SU-DHL-6 (cell line): Measurements from ENCODE around the gene PIGC.

Source experiments
- H2AFZ ChIP-seq: fragments of 200-600 bp; sonication (generic); 2 replicates; pipeline ENCODE4 v1.6.1; 2014; ENCODE audit warnings: low read depth, mild to moderate bottlenecking, moderate library complexity, mixed read lengths, antibody characterized with exemption, low read length; ENCODE audit not compliant: severe bottlenecking
- H3F3A ChIP-seq: fragments of 200-600 bp; shearing (Covaris generic); 2 replicates; pipeline ENCODE4 v1.6.0; 2016; ENCODE audit warnings: antibody characterized with exemption, mild to moderate bottlenecking; ENCODE audit not compliant: insufficient read depth
- H3K27ac ChIP-seq: fragments of 200-600 bp; sonication (generic); 2 replicates; pipeline ENCODE4 v1.5.1; 2016; ENCODE audit warnings: low read depth, mild to moderate bottlenecking, low read length, moderate library complexity, mixed read lengths
- H3K27me3 ChIP-seq: fragments of 200-600 bp; sonication (generic), shearing (Covaris generic); 2 replicates; pipeline ENCODE4 v1.6.0; 2014; ENCODE audit warnings: mild to moderate bottlenecking, low read length
- H3K36me3 ChIP-seq: fragments of 200-600 bp; sonication (generic); 2 replicates; pipeline ENCODE4 v1.6.1; 2014; ENCODE audit warnings: mild to moderate bottlenecking, low read length, mixed read lengths
- H3K4me2 ChIP-seq: fragments of 300-600, 200-600 bp; shearing (Covaris generic), sonication (generic); 2 replicates; pipeline ENCODE4 v1.6.0; 2014; ENCODE audit warnings: low read length, low read depth, mild to moderate bottlenecking; ENCODE audit not compliant: poor library complexity, severe bottlenecking
- H3K4me3 ChIP-seq: fragments of 200-600 bp; sonication (generic); 2 replicates; pipeline ENCODE4 v1.5.1; 2014; ENCODE audit warnings: antibody characterized with exemption, low read length, mild to moderate bottlenecking, mixed read lengths; ENCODE audit not compliant: insufficient read depth, poor library complexity, severe bottlenecking
- H3K79me2 ChIP-seq: fragments of 200-600 bp; sonication (generic); 2 replicates; pipeline ENCODE4 v1.6.1; 2014; ENCODE audit warnings: mild to moderate bottlenecking, low read length, moderate library complexity; ENCODE audit not compliant: insufficient read depth
- H3K9ac ChIP-seq: fragments of 200-600 bp; sonication (generic); 2 replicates; pipeline ENCODE4 v1.7.0; 2014; ENCODE audit warnings: mild to moderate bottlenecking, low read length
- H3K9me2 ChIP-seq: fragments of 200-600 bp; sonication (generic); replicated peaks from 2 replicates; pipeline ENCODE4 v1.6.1; 2014; ENCODE audit warnings: low read length; ENCODE audit not compliant: insufficient read depth
- H3K9me3 ChIP-seq: fragments of 200-600 bp; sonication (generic); 2 replicates; pipeline ENCODE4 v1.6.1; 2014; ENCODE audit warnings: low read length, mixed read lengths; ENCODE audit not compliant: insufficient read depth
- H4K20me1 ChIP-seq: fragments of 200-600 bp; sonication (generic); 2 replicates; pipeline ENCODE4 v1.6.1; 2014; ENCODE audit warnings: low read depth, mild to moderate bottlenecking, antibody characterized with exemption, low read length, moderate library complexity, mixed read lengths
- EZH2phosphoT487 ChIP-seq: fragments of 200-600 bp; sonication (generic), shearing (Covaris generic); conservative IDR thresholded peaks from 2 replicates; pipeline ENCODE4 v1.6.1; 2018; ENCODE audit warnings: mild to moderate bottlenecking, antibody characterized with exemption, low read length, moderate library complexity, mixed read lengths
- TF ChIP-seq, protein P1 (sequence below): fragments of 200-600 bp; sonication (generic); IDR thresholded peaks from one replicate; pipeline ENCODE4 v1.5.1; 2017; ENCODE audit warnings: antibody characterized with exemption, mild to moderate bottlenecking, low read length, moderate library complexity; ENCODE audit not compliant: insufficient read depth, poor library complexity, severe bottlenecking

PIGC gene

DNA sequence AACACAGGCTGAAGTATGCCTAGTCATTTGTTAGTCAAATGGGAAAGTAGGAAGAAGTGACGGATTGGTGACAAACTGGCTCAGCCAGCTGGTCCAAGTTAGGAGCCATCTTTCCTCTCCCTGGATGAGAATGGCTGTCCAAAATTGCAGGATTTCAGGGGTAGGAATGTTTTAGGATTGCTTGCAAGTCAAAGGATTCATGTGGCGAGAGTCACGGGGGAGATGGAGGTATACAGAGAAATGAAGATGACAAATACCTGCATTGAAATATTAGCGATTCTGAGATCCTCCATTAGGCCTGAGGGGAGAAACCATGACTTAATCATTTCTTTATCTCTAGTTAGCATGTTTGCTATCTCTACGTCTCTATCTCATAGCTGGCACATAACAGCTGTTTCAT, 41.8 kb upstream of the PIGC start:
- Histone ChIP-seq H3F3A (no peaks in the 10 kb centered on the region), H2AFZ (no peak overlapping the region), H3K9ac (no peak overlapping the region), H3K79me2 (no peaks in the 10 kb centered on the region), H3K9me2 (no peaks in the 10 kb centered on the region), H3K27me3 (no peaks in the 10 kb centered on the region), H3K4me2 (no peak overlapping the region), H3K27ac (no peak overlapping the region), H4K20me1 (no peaks in the 10 kb centered on the region), H3K36me3 (no peaks in the 10 kb centered on the region), H3K4me3 (no peak overlapping the region), H3K9me3 (no peaks in the 10 kb centered on the region)
- TF ChIP-seq, protein P1, sequence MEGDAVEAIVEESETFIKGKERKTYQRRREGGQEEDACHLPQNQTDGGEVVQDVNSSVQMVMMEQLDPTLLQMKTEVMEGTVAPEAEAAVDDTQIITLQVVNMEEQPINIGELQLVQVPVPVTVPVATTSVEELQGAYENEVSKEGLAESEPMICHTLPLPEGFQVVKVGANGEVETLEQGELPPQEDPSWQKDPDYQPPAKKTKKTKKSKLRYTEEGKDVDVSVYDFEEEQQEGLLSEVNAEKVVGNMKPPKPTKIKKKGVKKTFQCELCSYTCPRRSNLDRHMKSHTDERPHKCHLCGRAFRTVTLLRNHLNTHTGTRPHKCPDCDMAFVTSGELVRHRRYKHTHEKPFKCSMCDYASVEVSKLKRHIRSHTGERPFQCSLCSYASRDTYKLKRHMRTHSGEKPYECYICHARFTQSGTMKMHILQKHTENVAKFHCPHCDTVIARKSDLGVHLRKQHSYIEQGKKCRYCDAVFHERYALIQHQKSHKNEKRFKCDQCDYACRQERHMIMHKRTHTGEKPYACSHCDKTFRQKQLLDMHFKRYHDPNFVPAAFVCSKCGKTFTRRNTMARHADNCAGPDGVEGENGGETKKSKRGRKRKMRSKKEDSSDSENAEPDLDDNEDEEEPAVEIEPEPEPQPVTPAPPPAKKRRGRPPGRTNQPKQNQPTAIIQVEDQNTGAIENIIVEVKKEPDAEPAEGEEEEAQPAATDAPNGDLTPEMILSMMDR, result no peak
- no peak for TF ChIP-seq EZH2phosphoT487

DNA sequence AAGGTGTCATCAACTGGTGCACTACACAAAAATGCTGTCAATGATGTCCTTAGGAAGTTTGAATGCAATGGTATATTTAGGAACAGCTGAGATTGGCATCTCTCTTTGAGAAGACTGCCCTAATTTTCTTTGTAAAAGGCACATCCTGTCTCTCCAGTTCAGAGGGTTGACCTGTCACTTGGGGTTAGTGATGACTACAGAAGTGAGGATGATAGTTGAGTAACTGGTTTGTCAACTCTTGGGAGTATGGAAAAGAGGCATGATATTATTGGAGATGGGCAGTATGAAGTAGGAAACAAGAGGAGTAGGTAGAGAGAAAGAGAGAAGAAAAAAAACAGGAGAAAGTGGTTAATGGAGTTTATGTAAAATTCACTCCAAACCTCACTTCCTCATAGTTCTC, 40.4 kb upstream of the PIGC start:
- H2AFZ ChIP-seq, result no peak overlapping the region
- H3K4me3 ChIP-seq, result no peak overlapping the region
- no peak overlapping the region for H3K27ac ChIP-seq
- TF ChIP-seq, protein P1, result no peak
- no peak for TF ChIP-seq EZH2phosphoT487
- H3K9me2 ChIP-seq, result no peaks in the 10 kb centered on the region
- no peaks in the 10 kb centered on the region for H3F3A ChIP-seq
- H3K9me3 ChIP-seq, result no peaks in the 10 kb centered on the region
- no peaks in the 10 kb centered on the region for H3K79me2 ChIP-seq
- no peaks in the 10 kb centered on the region for H3K27me3 ChIP-seq
- H4K20me1 ChIP-seq, result no peaks in the 10 kb centered on the region
- no peaks in the 10 kb centered on the region for H3K36me3 ChIP-seq
- H3K4me2 ChIP-seq, result no peak overlapping the region
- H3K9ac ChIP-seq, result no peak overlapping the region

DNA sequence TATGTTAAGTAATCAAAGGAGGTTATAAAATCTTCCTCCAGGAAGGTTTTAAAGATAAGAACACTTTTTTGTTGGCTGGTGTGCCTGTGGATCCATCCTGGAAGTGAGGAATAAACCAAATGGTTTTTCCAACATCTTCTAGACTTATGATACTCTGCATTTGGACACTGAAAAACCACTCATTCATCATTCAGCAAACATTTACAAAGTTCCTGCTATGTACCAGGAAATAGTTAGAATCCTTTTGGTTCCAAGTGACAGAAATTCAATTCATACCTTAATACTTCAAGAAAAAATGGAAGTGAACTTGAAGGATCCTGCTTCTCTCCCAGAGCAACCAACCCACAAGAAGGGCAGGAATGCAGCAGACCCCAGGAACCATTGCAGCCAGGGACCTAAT, 39.6 kb upstream of the PIGC start:
- TF ChIP-seq EZH2phosphoT487, result no peak
- TF ChIP-seq, protein P1, result no peak
- Histone ChIP-seq H4K20me1 (no peaks in the 10 kb centered on the region), H3K9me2 (no peaks in the 10 kb centered on the region), H3K4me2 (no peak overlapping the region), H3K4me3 (no peak overlapping the region), H3K9ac (no peak overlapping the region), H3K27me3 (no peaks in the 10 kb centered on the region), H3F3A (no peaks in the 10 kb centered on the region), H3K79me2 (no peaks in the 10 kb centered on the region), H2AFZ (no peak overlapping the region), H3K27ac (no peak overlapping the region), H3K9me3 (no peaks in the 10 kb centered on the region), H3K36me3 (no peaks in the 10 kb centered on the region)
